ENCODE data around the gene MMP13.
"Not testable (repeated sequence)": the region's sequence is repeated elsewhere in the genome, so short reads cannot be mapped to it uniquely, and the experiment has no call there.

The MMP13 gene

GRCh38 chr11:102955624-102956023, at the start of gene MMP13:
MMP13 (minus strand) TSS chr11:102955732; CDS start chr11:102955705, 27 bp downstream.
- no peak for DNase-seq (ENCODE audit: low spot score)

GRCh38 chr11:103004234-103004633, 48.7 kb upstream of the MMP13 start:
- not testable (repeated sequence) for DNase-seq (ENCODE audit: low spot score)

- DNase-seq (ENCODE audit: low spot score), result peak; percentile 14
These were observed 38.6 kb upstream of the MMP13 start for GRCh38 chr11:102994105-102994504.

- DNase-seq (ENCODE audit: low spot score), result no peak
These were observed 36.2 kb upstream of the MMP13 start for GRCh38 chr11:102991776-102992175.

GRCh38 chr11:102990145-102990544, 34.6 kb upstream of the MMP13 start:
- peak; percentile 19 for DNase-seq (ENCODE audit: low spot score)

GRCh38 chr11:102989379-102990047, 34.0 kb upstream of the MMP13 start:
- DNase-seq (ENCODE audit: low spot score), result peak; percentile 58

GRCh38 chr11:102986815-102987214, 31.3 kb upstream of the MMP13 start:
- DNase-seq (ENCODE audit: low spot score), result peak; percentile 3

GRCh38 chr11:102985850-102986249, 30.3 kb upstream of the MMP13 start:
- DNase-seq (ENCODE audit: low spot score), result no peak

- no peak for DNase-seq (ENCODE audit: low spot score)
These were observed 28.0 kb upstream of the MMP13 start for GRCh38 chr11:102983486-102983885.

GRCh38 chr11:102981324-102981910, 25.9 kb upstream of the MMP13 start:
- DNase-seq (ENCODE audit: low spot score), result no peak

GRCh38 chr11:102974552-102975280, 19.2 kb upstream of the MMP13 start:
- peak; percentile 31 for DNase-seq (ENCODE audit: low spot score)

- DNase-seq (ENCODE audit: low spot score), result not testable (repeated sequence)
These were observed 18.2 kb upstream of the MMP13 start for GRCh38 chr11:102973698-102974097.

GRCh38 chr11:102972853-102973252, 17.3 kb upstream of the MMP13 start:
- DNase-seq (ENCODE audit: low spot score), result no peak

- peak; percentile 69 for DNase-seq (ENCODE audit: low spot score)
These were observed 16.2 kb upstream of the MMP13 start for GRCh38 chr11:102971766-102972165.

GRCh38 chr11:102967497-102967896, 12.0 kb upstream of the MMP13 start:
- DNase-seq (ENCODE audit: low spot score), result no peak

GRCh38 chr11:102966011-102966410, 10.5 kb upstream of the MMP13 start:
- no peak for DNase-seq (ENCODE audit: low spot score)

- no peak for DNase-seq (ENCODE audit: low spot score)
These were observed 9.3 kb upstream of the MMP13 start for GRCh38 chr11:102964867-102965266.

- DNase-seq (ENCODE audit: low spot score), result no peak
These were observed 2.4 kb upstream of the MMP13 start for GRCh38 chr11:102957953-102958352.

- peak; percentile 10 for DNase-seq (ENCODE audit: low spot score)
These were observed 4.9 kb downstream of the MMP13 start for GRCh38 chr11:102950622-102951081.

- no peak for DNase-seq (ENCODE audit: low spot score)
These were observed 9.3 kb downstream of the MMP13 start for GRCh38 chr11:102946237-102946636.

- peak; percentile 78 for DNase-seq (ENCODE audit: low spot score)
These were observed 14.6 kb downstream of the MMP13 start for GRCh38 chr11:102940714-102941588.

All from AG08395 (cell line).